WERI-Rb-1 (cell line): Measurements from ENCODE around the gene ACOX2.
A peak's percentile ranks its signal among the peaks of the same experiment; 100 is the strongest.

Experiments used
- DNase-seq: peaks from one replicate; pipeline ENCODE4 v3.0.0-alpha.2; 2020
- H3K27ac ChIP-seq: fragments of 250-450 bp; sonication (Bioruptor Pico); 2 replicates; pipeline ENCODE4 v1.5.1; 2020; ENCODE audit warnings: mild to moderate bottlenecking, moderate library complexity
- H3K27me3 ChIP-seq: fragments of 250-450 bp; sonication (Bioruptor Pico); 2 replicates; pipeline ENCODE4 v1.5.1; 2021; ENCODE audit warnings: mild to moderate bottlenecking, low read depth, moderate library complexity; ENCODE audit not compliant: insufficient read depth, severe bottlenecking
- H3K36me3 ChIP-seq: fragments of 250-450 bp; sonication (Bioruptor Pico); 2 replicates; pipeline ENCODE4 v1.5.1; 2020; ENCODE audit warnings: mild to moderate bottlenecking, moderate library complexity
- H3K4me3 ChIP-seq: 2 replicates; pipeline ENCODE4 v1.5.1; 2011; ENCODE audit warnings: low read depth, mild to moderate bottlenecking, control low read depth, low read length
- H3K9me3 ChIP-seq: fragments of 250-450 bp; sonication (Bioruptor Pico); 2 replicates; pipeline ENCODE4 v1.5.1; 2021; ENCODE audit warnings: mild to moderate bottlenecking, moderate library complexity; ENCODE audit not compliant: severe bottlenecking
- TF ChIP-seq, protein P1 (sequence below): IDR thresholded peaks from 2 replicates; pipeline ENCODE4 v1.5.1; 2011; ENCODE audit warnings: low read depth, mild to moderate bottlenecking, control low read depth, inconsistent platforms, low read length

ACOX2 gene

DNA sequence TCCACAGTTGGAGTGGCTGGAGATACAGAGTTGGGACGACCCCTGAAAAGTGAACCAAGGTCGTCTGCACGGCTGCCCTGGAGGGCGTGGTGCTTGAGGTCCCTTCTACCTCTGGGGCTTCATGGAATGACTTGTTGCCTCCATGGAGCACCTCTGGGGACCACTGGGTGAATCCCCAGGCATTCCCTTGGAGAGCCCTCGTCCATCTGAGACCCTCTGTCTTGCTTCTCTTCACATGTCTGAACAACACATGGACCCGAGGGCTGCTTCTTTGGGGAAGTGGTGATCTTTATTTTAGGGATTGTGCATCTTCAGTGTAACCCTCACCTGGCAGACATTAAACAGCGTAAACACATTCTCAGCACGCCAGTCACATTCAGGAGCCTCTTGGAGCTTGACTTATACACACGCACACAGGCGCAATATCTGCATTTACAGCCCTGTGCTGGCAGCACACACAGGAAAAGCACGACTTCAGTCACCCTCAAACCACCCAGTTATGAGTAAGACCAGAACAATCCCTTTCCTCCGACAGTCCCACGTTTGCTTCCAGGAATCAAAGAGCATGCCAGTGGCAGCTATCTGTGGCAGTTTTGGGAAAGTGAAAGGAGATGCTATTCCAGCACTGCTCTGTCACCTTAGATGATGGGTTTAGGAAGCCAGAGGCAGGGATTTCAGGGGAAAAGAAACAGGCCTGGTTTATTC is 27.6 kb upstream of the ACOX2 start:
- no peak overlapping the region for H3K27ac ChIP-seq
- no peaks in the 10 kb centered on the region for H3K36me3 ChIP-seq
- TF ChIP-seq, protein P1, sequence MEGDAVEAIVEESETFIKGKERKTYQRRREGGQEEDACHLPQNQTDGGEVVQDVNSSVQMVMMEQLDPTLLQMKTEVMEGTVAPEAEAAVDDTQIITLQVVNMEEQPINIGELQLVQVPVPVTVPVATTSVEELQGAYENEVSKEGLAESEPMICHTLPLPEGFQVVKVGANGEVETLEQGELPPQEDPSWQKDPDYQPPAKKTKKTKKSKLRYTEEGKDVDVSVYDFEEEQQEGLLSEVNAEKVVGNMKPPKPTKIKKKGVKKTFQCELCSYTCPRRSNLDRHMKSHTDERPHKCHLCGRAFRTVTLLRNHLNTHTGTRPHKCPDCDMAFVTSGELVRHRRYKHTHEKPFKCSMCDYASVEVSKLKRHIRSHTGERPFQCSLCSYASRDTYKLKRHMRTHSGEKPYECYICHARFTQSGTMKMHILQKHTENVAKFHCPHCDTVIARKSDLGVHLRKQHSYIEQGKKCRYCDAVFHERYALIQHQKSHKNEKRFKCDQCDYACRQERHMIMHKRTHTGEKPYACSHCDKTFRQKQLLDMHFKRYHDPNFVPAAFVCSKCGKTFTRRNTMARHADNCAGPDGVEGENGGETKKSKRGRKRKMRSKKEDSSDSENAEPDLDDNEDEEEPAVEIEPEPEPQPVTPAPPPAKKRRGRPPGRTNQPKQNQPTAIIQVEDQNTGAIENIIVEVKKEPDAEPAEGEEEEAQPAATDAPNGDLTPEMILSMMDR, result no peak
- H3K4me3 ChIP-seq, result no peak overlapping the region
- no peaks in the 10 kb centered on the region for H3K27me3 ChIP-seq
- H3K9me3 ChIP-seq, result peaks cover 2% of the 10 kb centered on the region
- no peak for DNase-seq

- Histone ChIP-seq H3K36me3 (no peaks in the 10 kb centered on the region), H3K4me3 (no peak overlapping the region), H3K27me3 (no peaks in the 10 kb centered on the region), H3K9me3 (peaks cover 2% of the 10 kb centered on the region), H3K27ac (no peak overlapping the region)
- TF ChIP-seq, protein P1, result no peak
- no peak for DNase-seq
Observed at GRCh38 chr3:58564054-58564453, 27.1 kb upstream of the ACOX2 start.

GRCh38 chr3:58563386-58564035 is 26.5 kb upstream of the ACOX2 start:
- Histone ChIP-seq H3K4me3 (no peak overlapping the region), H3K27ac (no peak overlapping the region), H3K36me3 (no peaks in the 10 kb centered on the region), H3K9me3 (peaks cover 2% of the 10 kb centered on the region), H3K27me3 (no peaks in the 10 kb centered on the region)
- TF ChIP-seq, protein P1, result no peak
- DNase-seq, result no peak

GRCh38 chr3:58562498-58562897 is 25.5 kb upstream of the ACOX2 start:
- no peak for DNase-seq
- peaks cover 2% of the 10 kb centered on the region for H3K9me3 ChIP-seq
- no peaks in the 10 kb centered on the region for H3K27me3 ChIP-seq
- H3K4me3 ChIP-seq, result no peak overlapping the region
- no peaks in the 10 kb centered on the region for H3K36me3 ChIP-seq
- H3K27ac ChIP-seq, result no peak overlapping the region
- TF ChIP-seq, protein P1, result no peak

- H3K9me3 ChIP-seq, result peaks cover 2% of the 10 kb centered on the region
- no peak overlapping the region for H3K27ac ChIP-seq
- H3K27me3 ChIP-seq, result no peaks in the 10 kb centered on the region
- no peaks in the 10 kb centered on the region for H3K36me3 ChIP-seq
- no peak overlapping the region for H3K4me3 ChIP-seq
- peak; percentile 53 for DNase-seq
- TF ChIP-seq, protein P1, result peak; percentile 42; the same call in 1 of the 2 replicates
Observed at GRCh38 chr3:58560771-58561311, 23.9 kb upstream of the ACOX2 start.
